Muscle layer of duodenum (tissue), 2 donors: ENCODE data around the gene MAP4K4.

Source experiments
- H3K27ac ChIP-seq: one replicate; pipeline ENCODE4 v1.7.0; 2013; ENCODE audit warnings: mild to moderate bottlenecking, low read length
- H3K27me3 ChIP-seq: one replicate; pipeline ENCODE4 v1.7.0; 2013; ENCODE audit warnings: low read depth, mild to moderate bottlenecking, control low read depth, low read length
- H3K36me3 ChIP-seq, 2 donors: one replicate each; pipeline ENCODE4 v1.7.0; 2013; ENCODE audit warnings: low read length in 2 of 2, control low read depth in 1 of 2, mild to moderate bottlenecking in 1 of 2; ENCODE audit not compliant: insufficient read depth in 2 of 2, control insufficient read depth in 1 of 2
- H3K4me1 ChIP-seq, 2 donors: one replicate each; pipeline ENCODE4 v1.7.0; 2013; ENCODE audit warnings: low read length in 2 of 2, mild to moderate bottlenecking in 2 of 2, control low read depth in 1 of 2, moderate library complexity in 1 of 2; ENCODE audit not compliant: insufficient read depth in 2 of 2, control insufficient read depth in 1 of 2
- H3K4me3 ChIP-seq, 2 donors: one replicate each; pipeline ENCODE4 v1.7.0; 2013; ENCODE audit warnings: low read length in 2 of 2, low read depth in 1 of 2, mild to moderate bottlenecking in 1 of 2
- H3K9me3 ChIP-seq, 2 donors: one replicate each; pipeline ENCODE4 v1.7.0; 2013; ENCODE audit warnings: low read length in 2 of 2, control low read depth in 1 of 2, mild to moderate bottlenecking in 1 of 2; ENCODE audit not compliant: control insufficient read depth in 1 of 2
- donor health status: healthy.

The MAP4K4 gene

DNA sequence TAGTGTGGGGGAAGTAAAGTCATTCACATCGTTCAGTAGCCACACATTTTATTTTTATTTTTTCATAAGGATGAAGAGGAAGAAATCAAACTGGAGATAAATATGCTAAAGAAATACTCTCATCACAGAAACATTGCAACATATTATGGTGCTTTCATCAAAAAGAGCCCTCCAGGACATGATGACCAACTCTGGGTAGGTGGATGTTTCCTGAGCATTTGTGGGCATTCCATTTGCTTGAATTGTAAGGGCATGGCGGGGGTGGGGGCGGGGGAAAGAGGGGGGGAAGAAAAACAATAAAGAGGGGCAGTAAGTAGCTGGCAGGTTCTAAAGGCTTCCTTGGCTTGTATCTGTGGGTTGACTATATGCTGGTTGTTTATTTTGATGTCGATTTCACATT, 126.4 kb downstream of the MAP4K4 start:
- H3K36me3 ChIP-seq, result peaks cover 8 to 21% of the 10 kb centered on the region in 2 donors
- no peak overlapping the region for H3K4me3 ChIP-seq
- H3K9me3 ChIP-seq, result no peaks in the 10 kb centered on the region
- H3K4me1 ChIP-seq, result peaks cover 18 to 31% of the 10 kb centered on the region in 2 donors
- no peaks in the 10 kb centered on the region for H3K27me3 ChIP-seq
- H3K27ac ChIP-seq, result no peak overlapping the region

DNA sequence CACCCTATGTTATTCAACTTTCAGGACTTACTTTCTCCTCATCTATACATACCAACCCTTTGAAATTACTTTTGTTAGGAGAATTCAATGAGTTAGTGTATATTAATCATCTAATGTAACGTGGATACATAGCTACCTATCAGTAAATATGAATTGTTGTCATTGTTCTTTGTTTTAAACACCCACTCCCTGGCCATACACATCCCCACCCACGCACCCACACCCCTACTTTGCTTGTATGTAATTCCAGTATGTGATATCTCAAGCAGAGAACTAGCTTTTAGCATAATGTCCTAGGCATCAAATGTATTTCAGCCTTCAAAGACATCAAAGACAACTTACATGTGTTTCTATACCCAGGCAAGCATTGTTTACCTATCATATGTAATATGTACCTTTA, 129.2 kb downstream of the MAP4K4 start:
- Histone ChIP-seq H3K36me3 (peaks cover 19 to 39% of the 10 kb centered on the region in 2 donors), H3K9me3 (no peaks in the 10 kb centered on the region), H3K27ac (no peak overlapping the region), H3K4me3 (no peak overlapping the region), H3K27me3 (no peaks in the 10 kb centered on the region), H3K4me1 (peaks cover 19 to 38% of the 10 kb centered on the region in 2 donors)

GRCh38 chr2:101827246-101827645, 129.7 kb downstream of the MAP4K4 start:
- peaks cover 19 to 40% of the 10 kb centered on the region in 2 donors for H3K4me1 ChIP-seq
- no peaks in the 10 kb centered on the region for H3K27me3 ChIP-seq
- no peak overlapping the region for H3K27ac ChIP-seq
- H3K9me3 ChIP-seq, result no peaks in the 10 kb centered on the region
- H3K4me3 ChIP-seq, result no peak overlapping the region
- peaks cover 19 to 41% of the 10 kb centered on the region in 2 donors for H3K36me3 ChIP-seq

DNA sequence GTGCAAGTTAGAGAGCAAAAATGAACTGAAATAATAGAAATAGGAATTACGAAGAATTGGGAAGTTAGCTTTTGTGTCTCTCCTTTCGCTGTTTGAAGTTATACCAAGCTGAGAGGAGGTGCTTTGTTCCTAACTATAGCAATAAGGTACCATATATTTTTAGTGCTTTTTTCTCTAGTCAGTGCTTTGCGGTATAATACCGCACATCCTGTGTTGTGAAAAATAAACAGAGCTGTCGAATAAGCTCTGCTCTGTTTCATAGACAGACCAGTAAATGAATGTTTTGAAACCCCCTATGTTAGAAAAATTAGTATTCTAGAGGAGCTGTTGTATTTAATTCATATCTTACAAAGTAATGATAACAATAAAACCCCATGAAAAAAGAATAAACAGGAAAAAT, 130.8 kb downstream of the MAP4K4 start:
- Histone ChIP-seq H3K4me3 (no peak overlapping the region), H3K27me3 (no peaks in the 10 kb centered on the region), H3K4me1 (peaks cover 19 to 36% of the 10 kb centered on the region in 2 donors), H3K36me3 (peaks cover 19 to 44% of the 10 kb centered on the region in 2 donors), H3K9me3 (no peaks in the 10 kb centered on the region), H3K27ac (no peak overlapping the region)

- peaks cover 19 to 32% of the 10 kb centered on the region in 2 donors for H3K4me1 ChIP-seq
- H3K27me3 ChIP-seq, result no peaks in the 10 kb centered on the region
- H3K36me3 ChIP-seq, result peaks cover 19 to 44% of the 10 kb centered on the region in 2 donors
- no peaks in the 10 kb centered on the region for H3K9me3 ChIP-seq
- H3K4me3 ChIP-seq, result no peak overlapping the region
- no peak overlapping the region for H3K27ac ChIP-seq
These were observed 131.3 kb downstream of the MAP4K4 start for GRCh38 chr2:101828673-101829334.

GRCh38 chr2:101829429-101829828, 131.9 kb downstream of the MAP4K4 start:
- Histone ChIP-seq H3K9me3 (no peaks in the 10 kb centered on the region), H3K4me3 (no peak overlapping the region), H3K36me3 (peaks cover 19 to 46% of the 10 kb centered on the region in 2 donors), H3K27me3 (no peaks in the 10 kb centered on the region), H3K27ac (no peak overlapping the region), H3K4me1 (peaks cover 19 to 32% of the 10 kb centered on the region in 2 donors)

- Histone ChIP-seq H3K4me1 (peaks cover 19 to 32% of the 10 kb centered on the region in 2 donors), H3K4me3 (no peak overlapping the region), H3K27me3 (no peaks in the 10 kb centered on the region), H3K9me3 (no peaks in the 10 kb centered on the region), H3K27ac (no peak overlapping the region), H3K36me3 (peaks cover 21 to 51% of the 10 kb centered on the region in 2 donors)
These were observed 132.6 kb downstream of the MAP4K4 start for GRCh38 chr2:101830146-101830545.

DNA sequence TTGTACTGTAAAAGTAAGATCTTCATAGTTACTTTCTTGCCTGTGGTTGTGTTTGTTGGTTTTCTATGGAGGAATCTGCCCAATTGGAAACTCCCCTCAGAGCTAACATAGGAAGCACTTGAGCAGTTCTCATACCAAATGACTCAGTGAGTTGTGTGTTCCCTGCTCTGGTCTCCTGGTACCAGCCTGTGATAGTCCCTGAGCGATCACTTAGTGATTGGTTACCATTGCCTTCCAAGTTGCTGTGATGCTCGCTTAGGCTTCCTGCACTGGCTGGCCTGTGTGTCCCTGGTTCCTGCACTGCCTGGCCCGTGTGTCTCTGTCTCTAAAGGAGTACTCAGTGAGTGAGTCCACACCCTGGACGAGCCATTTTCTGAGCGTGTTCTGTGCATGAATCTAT, 133.0 kb downstream of the MAP4K4 start:
- Histone ChIP-seq H3K9me3 (no peaks in the 10 kb centered on the region), H3K27me3 (no peaks in the 10 kb centered on the region), H3K27ac (no peak overlapping the region), H3K4me1 (peaks cover 19 to 32% of the 10 kb centered on the region in 2 donors), H3K36me3 (peaks cover 25 to 51% of the 10 kb centered on the region in 2 donors), H3K4me3 (no peak overlapping the region)

GRCh38 chr2:101831351-101831865, 133.9 kb downstream of the MAP4K4 start:
- peaks cover 19 to 32% of the 10 kb centered on the region in 2 donors for H3K4me1 ChIP-seq
- no peaks in the 10 kb centered on the region for H3K9me3 ChIP-seq
- no peak overlapping the region for H3K4me3 ChIP-seq
- no peaks in the 10 kb centered on the region for H3K27me3 ChIP-seq
- H3K27ac ChIP-seq, result peak overlapping the region; percentile 19
- H3K36me3 ChIP-seq, result peaks cover 31 to 53% of the 10 kb centered on the region in 2 donors

GRCh38 chr2:101832114-101832513, 134.6 kb downstream of the MAP4K4 start:
- Histone ChIP-seq H3K36me3 (peaks cover 29 to 53% of the 10 kb centered on the region in 2 donors), H3K27me3 (no peaks in the 10 kb centered on the region), H3K4me1 (peaks cover 19 to 28% of the 10 kb centered on the region in 2 donors), H3K4me3 (no peak overlapping the region), H3K27ac (no peak overlapping the region), H3K9me3 (no peaks in the 10 kb centered on the region)

- Histone ChIP-seq H3K36me3 (peaks cover 24 to 50% of the 10 kb centered on the region in 2 donors), H3K27ac (no peak overlapping the region), H3K27me3 (no peaks in the 10 kb centered on the region), H3K4me1 (peaks cover 1 to 9% of the 10 kb centered on the region in 2 donors), H3K9me3 (no peaks in the 10 kb centered on the region), H3K4me3 (no peak overlapping the region)
These were observed 136.5 kb downstream of the MAP4K4 start for GRCh38 chr2:101833890-101834523.
